ENCODE data around the gene CFAP77. TPM values are rescaled to one million over a fixed set of nuclear protein-coding genes. Genes with fewer than 3 reads are reported as not detected.

CFAP77 gene
- total and polyA plus RNA-seq, 9 of the 15 experiments (the other 6 are each of a cell fraction or from before 2014, with no cell fraction given) = not detected

GRCh38 chr9:132447902-132448301 lies 37.9 kb downstream of the CFAP77 start:
- Histone ChIP-seq H3K4me1 (replicated peaks in 1 of 2; ENCODE audit: control insufficient read depth in 2 of 2, insufficient read depth in 2 of 2, low read length in 2 of 2) (peaks cover 0 to 3% of the 10 kb centered on the region in 2 experiments; a peak in 1 of 5 replicates), H3K27me3 (ENCODE audit: control insufficient read depth in 2 of 2, insufficient read depth in 2 of 2, low read length in 2 of 2) (peaks cover 41 to 77% of the 10 kb centered on the region in 2 experiments), H3K4me3 (no peak overlapping the region), H3K9me3 (replicated peaks; ENCODE audit: control insufficient read depth, insufficient read depth, low read depth, low read length) (no peaks in the 10 kb centered on the region), H3K4me2 (ENCODE audit: insufficient read depth, low read length) (no peak overlapping the region), H3K79me2 (ENCODE audit: control insufficient read depth, insufficient read depth, low read length) (no peaks in the 10 kb centered on the region), H3K36me3 (ENCODE audit: control insufficient read depth, insufficient read depth, low read length) (no peaks in the 10 kb centered on the region), H3K9me1 (ENCODE audit: control insufficient read depth, insufficient read depth, low read length) (no peaks in the 10 kb centered on the region), H3K9ac (ENCODE audit: insufficient read depth in 1 of 2, low read depth in 2 of 2, low read length in 2 of 2) (no peak overlapping the region), H3K27ac (ENCODE audit: extremely low read depth, low read depth, low read length) (no peak overlapping the region), H2AFZ (ENCODE audit: low read depth, low read length) (no peak overlapping the region), H4K20me1 (replicated peaks; ENCODE audit: control insufficient read depth, insufficient read depth, low read length) (no peaks in the 10 kb centered on the region; the same call in 1 of the 2 replicates)
- intact Hi-C loops (cut with micrococcal nuclease) = no loop called here
- DNase-seq (ENCODE audit: extremely low read depth in 1 of 4, low spot score in 3 of 4) (no peak), FAIRE-seq (no peak), ATAC-seq (no peak)
- POLR2A ChIA-PET = no interaction called here
- CTCF ChIA-PET (ENCODE audit: low intra/inter-chr PET ratio) = no interaction called here
- no TSS peak for BruUV-seq (replicated peaks)
- in situ Hi-C loops (cut with MboI) = no loop called here
- 2% methylated on average over 4 of the region's 4 CpGs for WGBS (ENCODE audit: insufficient coverage, low coverage, missing lambda C conversion rate)
- TF ChIP-seq CBFA2T3 (IDR thresholded peaks at IDR 0.05) (no peak), CAMTA2 (CRISPR knock-in tag; conservative IDR thresholded peaks at IDR 0.05) (no peak), ZNF644 (tag; IDR thresholded peaks at IDR 0.05; ENCODE audit: low read depth) (no peak), PHF8 (IDR thresholded peaks at IDR 0.05; ENCODE audit: borderline replicate concordance, low read length) (no peak), JUND (IDR thresholded peaks at IDR 0.05; ENCODE audit: borderline replicate concordance, low read depth, low read length) (no peak), JUND (tag; IDR thresholded peaks at IDR 0.05; ENCODE audit: borderline replicate concordance, low read depth, low read length) (no peak), REST (IDR thresholded peaks at IDR 0.05; ENCODE audit: borderline replicate concordance) (no peak), REST (CRISPR knock-in tag; IDR thresholded peaks at IDR 0.05; ENCODE audit: low read depth) (no peak), KDM2B (CRISPR knock-in tag; IDR thresholded peaks at IDR 0.05) (no peak), RERE (CRISPR knock-in tag; IDR thresholded peaks at IDR 0.05; ENCODE audit: borderline replicate concordance) (no peak)

Measured in K562 (cell line).